Parathyroid adenoma (tissue), 2 donors: ENCODE data around the gene MAGI2.

Source experiments
- H2AFZ ChIP-seq: fragments of 300-600 bp; sonication (generic); one replicate; pipeline ENCODE4 v1.7.0; 2017; ENCODE audit warnings: antibody characterized with exemption, mild to moderate bottlenecking
- H3K27ac ChIP-seq: fragments of 300-600 bp; sonication (generic); one replicate; pipeline ENCODE4 v1.7.0; 2017
- H3K27me3 ChIP-seq: fragments of 300-600 bp; sonication (generic); one replicate; pipeline ENCODE4 v1.7.0; 2017; ENCODE audit warnings: low read length; ENCODE audit not compliant: control insufficient read depth, insufficient read depth
- H3K36me3 ChIP-seq: fragments of 300-600 bp; sonication (generic); one replicate; pipeline ENCODE4 v1.7.0; 2017; ENCODE audit warnings: low read length; ENCODE audit not compliant: control insufficient read depth, insufficient read depth
- H3K4me1 ChIP-seq: fragments of 300-600 bp; sonication (generic); one replicate; pipeline ENCODE4 v1.7.0; 2017; ENCODE audit warnings: control low read depth
- H3K4me2 ChIP-seq: fragments of 300-600 bp; sonication (generic); one replicate; pipeline ENCODE4 v1.7.0; 2017; ENCODE audit warnings: low read length
- H3K4me3 ChIP-seq: fragments of 300-600 bp; sonication (generic); one replicate; pipeline ENCODE4 v1.7.0; 2017; ENCODE audit warnings: low read depth, low read length
- H3K79me2 ChIP-seq: fragments of 300-600 bp; sonication (generic); one replicate; pipeline ENCODE4 v1.7.0; 2017; ENCODE audit warnings: control low read depth
- H3K9ac ChIP-seq: fragments of 300-600 bp; sonication (generic); one replicate; pipeline ENCODE4 v1.7.0; 2017; ENCODE audit warnings: mild to moderate bottlenecking
- H3K9me3 ChIP-seq: fragments of 300-600 bp; sonication (generic); one replicate; pipeline ENCODE4 v1.7.0; 2017; ENCODE audit warnings: low read length; ENCODE audit not compliant: control insufficient read depth
- CTCF ChIP-seq: fragments of 300-600 bp; sonication (generic); IDR thresholded peaks from one replicate; pipeline ENCODE4 v1.7.0; 2017; ENCODE audit warnings: antibody characterized with exemption, mild to moderate bottlenecking
- donor health status: primary hyperparathyroidism.

MAGI2 gene

GRCh38 chr7:79175374-79175773 lies 278.1 kb downstream of the MAGI2 start:
- no peaks in the 10 kb centered on the region for H3K9me3 ChIP-seq
- H3K27ac ChIP-seq: no peak overlapping the region
- TF ChIP-seq CTCF: no peak
- no peaks in the 10 kb centered on the region for H3K27me3 ChIP-seq
- H3K4me1 ChIP-seq: no peaks in the 10 kb centered on the region
- no peak overlapping the region for H3K9ac ChIP-seq
- H2AFZ ChIP-seq: no peak overlapping the region
- H3K4me2 ChIP-seq: no peak overlapping the region
- H3K4me3 ChIP-seq: no peak overlapping the region
- no peaks in the 10 kb centered on the region for H3K36me3 ChIP-seq
- H3K79me2 ChIP-seq: no peaks in the 10 kb centered on the region

GRCh38 chr7:79165225-79165624 lies 288.2 kb downstream of the MAGI2 start:
- TF ChIP-seq CTCF: no peak
- H3K4me2 ChIP-seq: no peak overlapping the region

GRCh38 chr7:79159040-79159664 lies 294.3 kb downstream of the MAGI2 start:
- no peaks in the 10 kb centered on the region for H3K79me2 ChIP-seq
- TF ChIP-seq CTCF: no peak
- H3K4me1 ChIP-seq: no peaks in the 10 kb centered on the region
- no peak overlapping the region for H3K4me3 ChIP-seq
- no peaks in the 10 kb centered on the region for H3K36me3 ChIP-seq
- no peak overlapping the region for H3K4me2 ChIP-seq
- H3K9me3 ChIP-seq: no peaks in the 10 kb centered on the region
- H3K27me3 ChIP-seq: no peaks in the 10 kb centered on the region
- H3K9ac ChIP-seq: no peak overlapping the region
- H2AFZ ChIP-seq: no peak overlapping the region
- no peak overlapping the region for H3K27ac ChIP-seq

More at GRCh38 chr7:79165225-79165624, 288.2 kb downstream of the MAGI2 start:
- no peaks in the 10 kb centered on the region for H3K36me3 ChIP-seq
- H3K27me3 ChIP-seq: no peaks in the 10 kb centered on the region
- no peak overlapping the region for H3K27ac ChIP-seq
- H2AFZ ChIP-seq: no peak overlapping the region
- no peak overlapping the region for H3K9ac ChIP-seq
- H3K4me1 ChIP-seq: no peaks in the 10 kb centered on the region
- no peak overlapping the region for H3K4me3 ChIP-seq
- H3K9me3 ChIP-seq: no peaks in the 10 kb centered on the region
- H3K79me2 ChIP-seq: no peaks in the 10 kb centered on the region

- H3K4me3 ChIP-seq: no peak overlapping the region
These were observed 296.2 kb downstream of the MAGI2 start for GRCh38 chr7:79157281-79157680.

More at GRCh38 chr7:79157281-79157680, 296.2 kb downstream of the MAGI2 start:
- Histone ChIP-seq H3K36me3 (no peaks in the 10 kb centered on the region), H3K9me3 (no peaks in the 10 kb centered on the region), H3K27me3 (no peaks in the 10 kb centered on the region), H2AFZ (no peak overlapping the region), H3K4me1 (no peaks in the 10 kb centered on the region), H3K4me2 (no peak overlapping the region), H3K27ac (no peak overlapping the region), H3K79me2 (no peaks in the 10 kb centered on the region), H3K9ac (no peak overlapping the region)
- no peak for TF ChIP-seq CTCF
